Endothelial cell (in vitro differentiated cells): Measurements from ENCODE around the gene PEX11G. TPM values are rescaled to one million over a fixed set of nuclear protein-coding genes. Genes with fewer than 3 reads are reported as not detected.

Source experiments
- DNase-seq: peaks from one replicate; pipeline ENCODE4 v3.0.0; 2021; ENCODE audit warnings: low spot score
- H3K27ac Mint-ChIP-seq: one replicate; pipeline ENCODE4 v1.8.0; 2021; ENCODE audit warnings: mixed read lengths, inconsistent platforms; ENCODE audit not compliant: unreplicated experiment
- H3K27me3 Mint-ChIP-seq: one replicate; pipeline ENCODE4 v1.8.0; 2021; ENCODE audit warnings: mild to moderate bottlenecking, moderate library complexity, mixed read lengths, inconsistent platforms; ENCODE audit not compliant: unreplicated experiment
- H3K36me3 Mint-ChIP-seq: one replicate; pipeline ENCODE4 v1.8.0; 2021; ENCODE audit warnings: mild to moderate bottlenecking, low read depth, mixed read lengths, inconsistent platforms; ENCODE audit not compliant: unreplicated experiment
- H3K4me1 Mint-ChIP-seq: one replicate; pipeline ENCODE4 v1.8.0; 2021; ENCODE audit warnings: mild to moderate bottlenecking, mixed read lengths, inconsistent platforms; ENCODE audit not compliant: unreplicated experiment
- H3K4me3 Mint-ChIP-seq: one replicate; pipeline ENCODE4 v1.8.0; 2021; ENCODE audit warnings: mild to moderate bottlenecking, mixed read lengths, inconsistent platforms; ENCODE audit not compliant: unreplicated experiment
- H3K9me3 Mint-ChIP-seq: one replicate; pipeline ENCODE4 v1.8.0; 2021; ENCODE audit warnings: mixed read lengths, inconsistent platforms; ENCODE audit not compliant: unreplicated experiment
- CTCF ChIP-seq: fragments of 200-600 bp; sonication (generic); IDR thresholded peaks from one replicate; pipeline ENCODE4 v1.5.0; 2021; ENCODE audit warnings: antibody characterized with exemption; ENCODE audit not compliant: unreplicated experiment
- total RNA-seq: library from RNA; stranded (reverse); fragmentation: NEBNext Ultra II Directional; extraction: Animal tissue kit (Norgen Biotek cat#: 25700); gene quantifications from one replicate; pipeline ENCODE4 v1.2.1, GENCODE V29; 2021; ENCODE audit not compliant: unreplicated experiment

The PEX11G gene
- total RNA-seq, 1 donor from 2014 or later, result 3.8 TPM

GRCh38 chr19:7500811-7501450 lies 12.1 kb upstream of the PEX11G start:
- H3K36me3 Mint-ChIP-seq, result no peaks in the 10 kb centered on the region
- H3K27ac Mint-ChIP-seq, result no peak overlapping the region
- DNase-seq, result peak; percentile 72

GRCh38 chr19:7497292-7497691 lies 8.5 kb upstream of the PEX11G start:
- Mint-ChIP-seq H3K27ac (no peak overlapping the region), H3K4me1 (peaks cover 6% of the 10 kb centered on the region), H3K9me3 (no peaks in the 10 kb centered on the region), H3K27me3 (peaks cover 6% of the 10 kb centered on the region), H3K4me3 (no peak overlapping the region), H3K36me3 (no peaks in the 10 kb centered on the region)
- TF ChIP-seq CTCF, result peak; percentile 19
- peak; percentile 34 for DNase-seq

More at GRCh38 chr19:7500811-7501450, 12.1 kb upstream of the PEX11G start:
- H3K27me3 Mint-ChIP-seq, result peaks cover 6% of the 10 kb centered on the region
- H3K4me3 Mint-ChIP-seq, result no peak overlapping the region
- H3K9me3 Mint-ChIP-seq, result no peaks in the 10 kb centered on the region
- TF ChIP-seq CTCF, result no peak
- peaks cover 2% of the 10 kb centered on the region for H3K4me1 Mint-ChIP-seq

- no peak for DNase-seq
- peaks cover 7% of the 10 kb centered on the region for H3K4me1 Mint-ChIP-seq
- H3K36me3 Mint-ChIP-seq, result no peaks in the 10 kb centered on the region
- H3K27me3 Mint-ChIP-seq, result peaks cover 5% of the 10 kb centered on the region
- H3K9me3 Mint-ChIP-seq, result no peaks in the 10 kb centered on the region
- no peak for TF ChIP-seq CTCF
- H3K27ac Mint-ChIP-seq, result no peak overlapping the region
- H3K4me3 Mint-ChIP-seq, result no peak overlapping the region
Measured at GRCh38 chr19:7494416-7495098, 5.7 kb upstream of the PEX11G start.

GRCh38 chr19:7492558-7492957 lies 3.7 kb upstream of the PEX11G start:
- DNase-seq, result no peak
- H3K27me3 Mint-ChIP-seq, result peaks cover 3% of the 10 kb centered on the region
- peaks cover 13% of the 10 kb centered on the region for H3K4me1 Mint-ChIP-seq
- TF ChIP-seq CTCF, result no peak
- H3K4me3 Mint-ChIP-seq, result peak overlapping the region; percentile 56
- no peaks in the 10 kb centered on the region for H3K36me3 Mint-ChIP-seq
- H3K9me3 Mint-ChIP-seq, result no peaks in the 10 kb centered on the region
- H3K27ac Mint-ChIP-seq, result peak overlapping the region; percentile 89

- no peak overlapping the region for H3K4me3 Mint-ChIP-seq
- no peaks in the 10 kb centered on the region for H3K36me3 Mint-ChIP-seq
- peaks cover 13% of the 10 kb centered on the region for H3K4me1 Mint-ChIP-seq
- no peak for TF ChIP-seq CTCF
- no peak for DNase-seq
- H3K9me3 Mint-ChIP-seq, result no peaks in the 10 kb centered on the region
- peak overlapping the region; percentile 77 for H3K27ac Mint-ChIP-seq
- H3K27me3 Mint-ChIP-seq, result peaks cover 3% of the 10 kb centered on the region
Measured at GRCh38 chr19:7492142-7492541, 3.3 kb upstream of the PEX11G start.
